Ecto neural progenitor cell (in vitro differentiated cells): ENCODE measurements around the gene DCHS2.

Experiments
- DNase-seq: peaks from one replicate; pipeline ENCODE4 v3.0.0-alpha.2; 2018; ENCODE audit warnings: low spot score

The DCHS2 gene

GRCh38 chr4:154489558-154490233 lies 1.9 kb downstream of the DCHS2 start:
- no peak for DNase-seq

GRCh38 chr4:154487145-154487544 lies 4.5 kb downstream of the DCHS2 start:
- DNase-seq: no peak

- DNase-seq: no peak
Measured at GRCh38 chr4:154485127-154485773, 6.3 kb downstream of the DCHS2 start.

DNA sequence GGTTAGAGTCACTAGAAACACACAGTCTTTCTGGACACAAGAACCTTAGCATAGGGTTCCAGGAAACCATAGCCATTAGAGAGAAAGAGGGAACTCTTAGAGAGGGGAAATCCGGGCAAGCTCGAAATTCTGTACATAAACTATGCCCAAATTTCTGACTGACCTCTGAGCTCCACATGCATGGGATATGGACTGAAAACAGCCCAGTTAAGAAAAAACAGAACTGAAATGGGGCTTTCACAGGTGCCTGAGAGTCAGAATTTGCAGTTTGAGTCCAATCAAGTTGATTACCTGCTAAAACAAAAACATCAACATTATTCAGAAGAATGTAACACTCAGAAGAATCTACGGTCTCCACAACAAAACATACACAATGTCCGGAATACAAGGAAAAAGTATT lies 13.1 kb downstream of the DCHS2 start:
- no peak for DNase-seq

DNA sequence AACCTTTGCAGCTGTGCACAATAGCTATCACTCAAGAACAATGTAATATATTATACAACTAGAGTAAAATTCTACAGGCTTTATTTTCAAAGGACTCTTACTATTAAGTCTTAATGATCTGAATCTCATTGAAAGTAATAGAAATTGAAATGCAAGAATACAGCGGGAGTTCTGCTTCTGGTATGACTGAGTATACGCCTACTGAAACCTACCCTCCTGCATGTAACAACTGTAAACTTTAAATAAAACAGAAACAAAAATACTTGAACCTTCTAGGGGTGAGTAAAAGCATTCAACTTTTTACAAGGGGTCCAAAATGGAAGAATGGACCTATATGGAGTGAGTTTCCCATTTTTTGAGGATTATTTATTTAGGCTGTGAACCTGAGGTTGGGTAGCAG lies 13.5 kb downstream of the DCHS2 start:
- no peak for DNase-seq

DNA sequence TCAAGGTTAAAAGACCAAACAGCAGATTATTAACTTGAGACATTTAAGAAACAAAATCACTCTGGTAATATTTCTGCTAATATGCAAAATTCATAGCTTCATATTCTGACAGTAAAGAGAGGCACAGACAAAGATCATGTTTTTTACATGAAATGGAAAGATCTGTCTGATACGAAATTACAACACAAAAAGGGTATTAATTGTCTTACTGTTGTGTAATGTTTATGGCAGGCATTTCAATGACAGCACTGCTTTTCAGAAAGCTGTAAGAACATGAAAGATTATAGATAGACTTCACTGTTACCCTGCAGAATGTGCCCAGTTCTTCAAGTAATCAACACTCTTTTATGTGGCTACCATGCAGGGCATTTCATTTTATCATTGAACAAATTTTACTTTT lies 15.4 kb downstream of the DCHS2 start:
- no peak for DNase-seq

DNA sequence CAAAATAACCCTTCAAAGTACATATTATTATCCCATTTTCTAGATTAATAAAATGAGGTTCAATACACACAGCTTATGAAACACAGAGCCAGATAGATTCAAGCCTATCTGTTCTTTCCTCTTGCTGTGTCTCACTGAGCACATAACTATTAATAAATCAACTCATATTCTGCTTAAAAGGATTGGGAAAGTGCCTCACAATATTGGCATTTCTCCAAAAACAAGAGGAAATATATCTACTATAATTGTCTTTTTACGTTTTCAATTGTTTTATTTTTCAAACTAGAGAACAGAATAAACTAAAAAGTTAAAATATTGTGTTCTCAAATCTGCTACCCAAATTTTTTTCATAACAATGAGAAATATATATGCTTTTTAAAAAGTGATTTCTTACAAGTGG lies 15.8 kb downstream of the DCHS2 start:
- no peak for DNase-seq

- DNase-seq: no peak
Measured at GRCh38 chr4:154473497-154473896, 18.1 kb downstream of the DCHS2 start.

DNA sequence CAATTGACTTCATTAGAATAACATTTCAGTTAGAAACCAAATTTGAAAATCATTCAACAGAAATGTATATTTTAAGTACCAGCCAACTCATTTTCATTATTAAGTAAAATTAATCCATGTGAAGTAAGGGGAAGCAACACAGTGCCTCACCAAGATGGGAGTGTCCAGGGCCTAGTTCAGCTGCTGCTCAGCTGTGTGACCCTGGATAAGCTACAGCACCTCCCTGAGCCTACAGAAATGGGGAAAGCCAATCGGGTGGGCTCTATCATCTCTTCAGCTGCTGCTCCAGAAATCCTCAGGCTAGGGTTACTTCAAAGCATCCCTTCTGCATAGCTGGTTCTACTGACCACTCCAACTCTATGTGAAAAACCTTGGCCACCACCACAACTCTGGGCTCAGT lies 18.7 kb downstream of the DCHS2 start:
- DNase-seq: no peak

DNA sequence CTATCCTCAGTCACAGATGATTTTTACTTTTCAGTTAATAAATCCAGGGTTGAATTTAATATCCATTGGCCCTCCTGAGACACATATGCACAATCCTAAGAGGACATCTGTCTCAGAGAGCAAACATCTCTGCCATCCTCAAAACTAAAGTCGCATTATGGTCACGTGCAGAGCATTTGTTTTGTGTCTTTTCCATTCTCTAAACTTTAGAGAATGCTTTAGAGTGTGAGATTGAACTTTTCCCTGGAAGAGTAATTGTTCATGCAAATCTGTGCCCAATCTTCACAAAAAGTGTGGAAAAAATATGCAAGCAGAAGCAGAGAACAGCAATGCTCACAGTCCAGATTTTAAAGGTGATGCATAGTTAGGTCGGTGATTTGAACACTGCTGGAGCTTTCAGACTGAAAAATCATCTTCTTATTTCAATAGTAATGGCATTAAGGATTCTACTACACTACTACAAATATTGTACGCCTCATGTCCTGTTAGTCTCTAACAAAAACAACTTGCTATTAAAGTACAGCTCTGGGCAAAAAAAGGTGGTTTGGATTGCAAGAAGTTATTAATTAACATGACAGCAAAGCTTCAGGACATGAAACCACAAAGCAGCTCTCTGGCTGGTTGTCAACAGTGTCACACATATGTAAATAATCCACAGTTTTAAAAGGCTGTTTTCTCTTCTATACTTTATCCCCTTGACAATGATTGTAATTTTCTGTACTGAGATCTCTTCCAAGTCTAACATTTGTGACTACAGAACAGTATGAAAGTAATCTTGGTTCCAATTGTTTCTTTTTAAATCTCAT lies 19.9 kb downstream of the DCHS2 start:
- DNase-seq: no peak

GRCh38 chr4:154471032-154471431 lies 20.6 kb downstream of the DCHS2 start:
- DNase-seq: no peak

DNA sequence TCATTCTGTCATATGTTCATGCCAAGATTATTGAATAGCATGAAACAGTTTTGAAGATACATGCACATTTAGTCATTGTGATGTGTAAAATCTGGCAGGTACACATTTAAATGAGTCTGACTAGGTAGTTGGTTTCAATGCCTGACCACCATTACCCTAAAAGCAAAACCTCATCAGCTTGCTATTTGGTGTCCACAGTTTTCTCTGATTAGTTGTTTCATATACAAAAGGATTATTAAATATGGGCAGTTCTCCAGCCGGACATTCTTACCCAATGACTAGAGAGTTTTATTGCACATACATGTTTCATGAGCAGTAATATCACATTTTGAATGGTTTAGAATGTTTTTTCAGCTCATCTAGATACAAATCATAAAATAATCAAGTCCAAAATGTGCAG lies 23.7 kb downstream of the DCHS2 start:
- DNase-seq: no peak

DNA sequence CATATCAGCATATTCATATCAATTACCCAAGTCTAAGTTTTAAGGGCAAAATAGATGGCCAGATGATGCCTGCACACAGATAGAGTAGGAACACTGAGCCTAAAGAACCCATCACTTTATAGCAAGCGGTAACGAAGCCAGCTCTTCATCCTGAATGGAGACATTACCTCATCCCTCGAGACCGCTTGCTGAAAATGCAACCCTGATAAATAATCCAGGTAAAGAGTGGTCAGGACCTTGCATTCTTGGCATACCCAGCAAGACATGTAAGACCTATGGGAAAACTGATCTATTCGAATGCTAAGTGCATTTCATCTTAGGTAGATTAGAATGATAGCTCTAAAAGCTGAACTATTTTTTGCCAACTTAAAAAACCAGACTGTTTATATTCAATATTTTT lies 25.3 kb downstream of the DCHS2 start:
- DNase-seq: no peak

- no peak for DNase-seq
Measured at GRCh38 chr4:154465085-154465484, 26.5 kb downstream of the DCHS2 start.

- no peak for DNase-seq
Measured at GRCh38 chr4:154464654-154465053, 26.9 kb downstream of the DCHS2 start.

DNA sequence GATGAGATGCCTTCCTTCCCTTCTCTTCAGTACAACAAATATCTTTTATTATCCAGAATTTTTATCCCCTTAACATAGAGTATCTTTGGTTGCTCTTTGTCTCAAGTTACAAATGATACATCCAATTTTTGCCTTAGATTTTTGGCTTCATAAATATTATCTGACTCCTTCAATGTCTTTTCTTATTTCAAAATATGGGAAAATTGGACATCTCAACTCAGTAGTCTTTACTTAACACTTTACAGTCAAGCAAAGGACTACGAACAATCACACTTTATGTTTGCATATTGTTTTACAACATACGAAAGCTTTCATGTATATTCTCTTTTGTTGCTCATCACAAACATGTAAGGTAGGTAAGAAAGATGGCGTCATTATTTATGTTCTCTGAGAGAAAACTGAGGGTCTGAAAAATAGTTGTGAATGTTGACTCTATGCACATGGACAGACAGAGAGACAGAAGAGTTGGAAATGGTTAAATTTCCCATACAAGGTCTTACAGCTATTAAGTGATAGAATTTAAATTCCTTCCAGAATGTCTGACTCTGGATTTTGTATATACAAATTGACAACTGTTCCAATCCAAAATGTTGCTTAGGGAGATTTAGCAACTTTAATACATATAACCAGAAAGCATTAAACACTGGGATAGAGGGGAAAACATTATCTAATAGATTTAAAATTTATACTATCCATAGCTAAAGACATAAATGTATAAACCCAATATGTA lies 29.4 kb downstream of the DCHS2 start:
- no peak for DNase-seq

GRCh38 chr4:154457471-154457870 lies 34.1 kb downstream of the DCHS2 start:
- no peak for DNase-seq

DNA sequence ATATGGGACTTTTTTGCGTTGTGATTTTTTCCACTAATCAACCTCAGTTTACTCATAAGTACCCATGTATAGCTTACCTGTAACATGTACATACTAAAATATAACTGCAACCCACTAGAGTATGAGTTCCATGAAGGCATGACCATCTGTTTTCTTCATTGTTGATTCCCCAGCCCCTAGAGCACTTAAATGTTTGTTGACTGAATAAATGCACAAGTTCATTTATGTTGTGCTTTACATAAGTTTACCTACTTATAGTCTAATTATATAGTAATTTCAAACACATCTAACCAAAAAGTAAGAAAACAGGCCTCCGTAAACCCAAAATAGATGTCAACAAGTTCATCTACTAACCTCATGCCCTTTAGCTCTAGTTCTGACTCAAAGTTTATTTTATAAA lies 34.7 kb downstream of the DCHS2 start:
- no peak for DNase-seq

DNA sequence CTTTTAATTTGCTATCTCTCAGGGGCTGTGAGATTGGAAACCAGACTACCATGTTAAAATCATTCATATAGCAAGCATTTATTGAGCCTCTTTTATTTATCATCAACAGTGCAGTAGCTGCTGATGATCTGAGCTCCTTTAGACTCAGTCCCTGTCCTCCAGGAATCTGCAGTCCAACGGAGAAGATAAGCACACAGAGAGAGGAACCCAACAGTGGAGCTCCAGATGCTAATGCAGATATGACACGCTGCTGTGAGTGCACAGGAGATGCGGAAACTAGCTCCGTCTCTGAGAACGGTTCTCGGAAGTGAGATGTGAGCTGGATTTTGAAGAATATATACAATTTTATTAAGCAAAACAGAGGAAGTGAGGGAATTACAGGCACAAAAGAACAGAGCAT lies 35.4 kb downstream of the DCHS2 start:
- DNase-seq: no peak

DNA sequence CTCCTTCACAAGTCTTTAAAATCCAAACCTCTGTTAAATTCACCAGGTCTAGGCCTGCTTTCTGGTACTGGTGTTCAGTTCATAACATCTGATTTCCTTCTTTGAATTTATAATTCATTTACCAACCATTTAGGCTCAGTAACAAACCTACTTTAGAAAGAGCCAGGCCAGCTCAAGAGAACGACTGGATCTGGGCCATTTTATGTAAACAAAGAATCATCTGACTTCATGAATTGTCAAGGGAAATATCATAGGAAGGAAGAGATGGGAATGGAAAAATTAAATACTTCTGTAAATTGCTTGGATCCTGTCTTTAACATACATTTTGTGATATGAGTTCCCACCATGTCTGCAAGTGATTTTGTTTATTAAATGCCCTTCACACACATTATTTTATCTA lies 36.5 kb downstream of the DCHS2 start:
- no peak for DNase-seq

DNA sequence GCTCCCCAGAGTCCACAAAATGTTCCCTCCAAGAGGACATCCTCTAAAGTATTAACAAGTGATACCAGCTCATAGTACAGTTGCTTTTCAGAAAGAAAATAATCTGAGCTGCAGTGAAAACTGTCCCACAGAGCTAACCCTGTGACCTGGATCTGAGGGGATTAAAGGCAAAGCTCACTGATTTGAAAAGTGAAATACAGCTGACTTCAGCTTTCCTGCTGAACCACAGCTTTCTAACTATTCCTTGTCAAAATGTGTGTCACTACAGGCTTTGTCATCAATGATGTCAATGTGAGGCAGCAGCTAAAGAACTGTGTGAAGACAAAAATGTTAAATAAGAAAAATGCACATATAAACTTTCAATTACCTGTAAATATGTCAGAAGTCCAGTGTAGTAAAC lies 36.9 kb downstream of the DCHS2 start:
- DNase-seq: no peak

DNA sequence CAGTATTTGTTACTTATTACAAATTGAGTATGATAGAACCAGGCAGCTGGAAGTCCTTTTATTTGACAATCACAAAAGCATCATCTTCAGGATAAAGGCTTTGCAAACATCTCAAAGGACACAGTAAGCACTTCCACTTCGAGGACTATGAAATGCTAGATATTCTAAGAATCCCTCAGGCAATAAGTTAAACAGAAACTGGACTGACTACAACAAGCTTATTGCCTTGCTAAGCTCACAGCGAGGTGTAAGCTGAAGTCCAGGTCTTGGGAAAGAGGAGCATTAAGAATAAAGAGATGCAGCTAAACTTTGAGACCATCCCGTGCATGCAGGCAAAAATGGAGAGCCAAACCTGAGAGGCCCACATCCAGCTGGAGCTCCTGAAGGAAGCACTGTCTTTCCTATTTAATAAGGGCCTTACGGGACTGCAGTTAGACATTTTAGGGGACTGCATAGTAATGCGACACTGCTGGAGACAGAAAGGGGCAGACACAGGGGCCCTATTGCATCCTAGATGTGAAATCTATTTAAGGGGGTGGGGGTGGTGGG lies 38.7 kb downstream of the DCHS2 start:
- no peak for DNase-seq
